Mesenchymal stem cell (in vitro differentiated cells and primary cell): ENCODE measurements around the gene IFI44L.

ENCODE experiments used
- DNase-seq: peaks from one replicate; pipeline ENCODE4 v3.0.0-alpha.2; 2013
- H2AFZ ChIP-seq: one replicate; pipeline ENCODE4 v1.6.1; 2013; ENCODE audit warnings: low read depth, mild to moderate bottlenecking, control low read depth, inconsistent platforms, low read length, moderate library complexity
- H2AK5ac ChIP-seq: 2 replicates; pipeline ENCODE4 v1.6.1; 2013; ENCODE audit warnings: low read length, moderate library complexity, mild to moderate bottlenecking, inconsistent platforms; ENCODE audit not compliant: severe bottlenecking
- H2BK120ac ChIP-seq: one replicate; pipeline ENCODE4 v1.6.1; 2013; ENCODE audit warnings: low read depth, mild to moderate bottlenecking, inconsistent platforms, low read length, moderate library complexity
- H2BK12ac ChIP-seq, 2 experiments: one replicate each; pipeline ENCODE4 v1.6.1; 2013; ENCODE audit warnings: inconsistent platforms in 2 of 2, low read length in 2 of 2, mild to moderate bottlenecking in 2 of 2, moderate library complexity in 2 of 2, control low read depth in 1 of 2
- H2BK15ac ChIP-seq: one replicate; pipeline ENCODE4 v1.6.1; 2013; ENCODE audit warnings: mild to moderate bottlenecking, low read depth, inconsistent platforms; ENCODE audit not compliant: poor library complexity, severe bottlenecking
- H2BK5ac ChIP-seq: 2 replicates; pipeline ENCODE4 v1.6.1; 2013; ENCODE audit warnings: low read depth, mild to moderate bottlenecking, low read length, control low read depth, inconsistent platforms; ENCODE audit not compliant: poor library complexity, severe bottlenecking
- H3K14ac ChIP-seq, 2 experiments: one replicate each; pipeline ENCODE4 v1.6.1; 2013; ENCODE audit warnings: inconsistent platforms in 2 of 2, low read length in 2 of 2, control low read depth in 1 of 2, mild to moderate bottlenecking in 1 of 2, moderate library complexity in 1 of 2
- H3K18ac ChIP-seq, 2 experiments: one replicate each; pipeline ENCODE4 v1.6.1; 2013; ENCODE audit warnings: inconsistent platforms in 2 of 2, low read length in 2 of 2, control low read depth in 1 of 2, low read depth in 1 of 2, mild to moderate bottlenecking in 1 of 2
- H3K23ac ChIP-seq, 2 experiments: one replicate each; pipeline ENCODE4 v1.6.1; 2013; ENCODE audit warnings: inconsistent platforms in 2 of 2, low read length in 2 of 2, mild to moderate bottlenecking in 2 of 2, moderate library complexity in 2 of 2, control low read depth in 1 of 2
- H3K27ac ChIP-seq: 2 replicates; pipeline ENCODE4 v1.5.1; 2013; ENCODE audit warnings: mild to moderate bottlenecking, moderate library complexity, low read length, control low read depth, inconsistent platforms; ENCODE audit not compliant: poor library complexity, severe bottlenecking
- H3K27me3 ChIP-seq, 2 experiments: 2 replicates each; pipeline versions ENCODE4 v1.6.1 to v1.7.0; 2013; ENCODE audit warnings: low read length in 2 of 2, mild to moderate bottlenecking in 2 of 2, moderate library complexity in 2 of 2, control low read depth in 1 of 2, inconsistent platforms in 1 of 2; ENCODE audit not compliant: control insufficient read depth in 1 of 2, insufficient read depth in 1 of 2
- H3K36me3 ChIP-seq, 2 experiments: 2 replicates each; pipeline versions ENCODE4 v1.6.1 to v1.7.0; 2013; ENCODE audit warnings: low read length in 2 of 2, control low read depth in 1 of 2, inconsistent platforms in 1 of 2, low read depth in 1 of 2, mild to moderate bottlenecking in 1 of 2; ENCODE audit not compliant: insufficient read depth in 2 of 2, control insufficient read depth in 1 of 2
- H3K4ac ChIP-seq, 2 experiments: one replicate each; pipeline ENCODE4 v1.6.1; 2013; ENCODE audit warnings: inconsistent platforms in 2 of 2, low read length in 2 of 2, mild to moderate bottlenecking in 2 of 2, moderate library complexity in 2 of 2, control low read depth in 1 of 2, low read depth in 1 of 2
- H3K4me1 ChIP-seq: 2 replicates; pipeline ENCODE4 v1.6.1; 2013; ENCODE audit warnings: low read depth, low read length, control low read depth; ENCODE audit not compliant: control insufficient read depth, insufficient read depth
- H3K4me2 ChIP-seq: 2 replicates; pipeline ENCODE4 v1.6.1; 2013; ENCODE audit warnings: low read length, mild to moderate bottlenecking, inconsistent platforms; ENCODE audit not compliant: poor library complexity, severe bottlenecking
- H3K4me3 ChIP-seq, 2 experiments: 2 replicates each; pipeline versions ENCODE4 v1.5.1 to v1.7.0; 2013; ENCODE audit warnings: low read length in 2 of 2, mild to moderate bottlenecking in 2 of 2, control low read depth in 1 of 2, low read depth in 1 of 2; ENCODE audit not compliant: insufficient read depth in 1 of 2
- H3K79me1 ChIP-seq: replicated peaks from 2 replicates; pipeline ENCODE4 v1.6.1; 2013; ENCODE audit warnings: mild to moderate bottlenecking, control low read depth, low read length, inconsistent platforms; ENCODE audit not compliant: poor library complexity, severe bottlenecking
- H3K9ac ChIP-seq: 2 replicates; pipeline ENCODE4 v1.7.0; 2013; ENCODE audit warnings: mild to moderate bottlenecking, low read length, moderate library complexity
- H3K9me3 ChIP-seq: 2 replicates; pipeline ENCODE4 v1.7.0; 2013; ENCODE audit warnings: mild to moderate bottlenecking, low read length; ENCODE audit not compliant: control insufficient read depth
- H4K8ac ChIP-seq: one replicate; pipeline ENCODE4 v1.6.1; 2013; ENCODE audit warnings: inconsistent platforms, mild to moderate bottlenecking, low read length, moderate library complexity
- H4K91ac ChIP-seq: one replicate; pipeline ENCODE4 v1.6.1; 2013; ENCODE audit warnings: mild to moderate bottlenecking, low read length, inconsistent platforms
- WGBS: methylation state at CpG from one replicate; pipeline ENCODE4 v1.1.7; 2013; ENCODE audit warnings: mixed read lengths; 5-methylcytosine and 5-hydroxymethylcytosine counted together

IFI44L gene

GRCh38 chr1:78677788-78678187 lies 57.5 kb downstream of the IFI44L start:
- no peak overlapping the region for H2BK15ac ChIP-seq
- H3K9ac ChIP-seq = no peak overlapping the region
- H2BK5ac ChIP-seq = no peak overlapping the region
- no peak overlapping the region for H3K18ac ChIP-seq
- H2BK120ac ChIP-seq = no peak overlapping the region
- no peaks in the 10 kb centered on the region for H3K79me1 ChIP-seq
- DNase-seq = no peak
- no peak overlapping the region for H3K14ac ChIP-seq
- H3K36me3 ChIP-seq = no peaks in the 10 kb centered on the region
- H3K27me3 ChIP-seq = no peaks in the 10 kb centered on the region
- no peak overlapping the region for H4K8ac ChIP-seq
- no peak overlapping the region for H2BK12ac ChIP-seq
- no peak overlapping the region for H4K91ac ChIP-seq
- no peaks in the 10 kb centered on the region for H3K9me3 ChIP-seq
- H3K27ac ChIP-seq = no peak overlapping the region
- no peak overlapping the region for H3K4me2 ChIP-seq
- H3K23ac ChIP-seq = no peak overlapping the region
- no peak overlapping the region for H2AK5ac ChIP-seq
- H2AFZ ChIP-seq = no peak overlapping the region
- H3K4ac ChIP-seq = no peak overlapping the region
- 100% methylated on average over 1 of the region's 3 CpGs for WGBS
- H3K4me3 ChIP-seq = no peak overlapping the region
- H3K4me1 ChIP-seq = no peaks in the 10 kb centered on the region

GRCh38 chr1:78678324-78678723 lies 58.1 kb downstream of the IFI44L start:
- no peak overlapping the region for H2AFZ ChIP-seq
- no peak overlapping the region for H3K4me2 ChIP-seq
- DNase-seq = no peak
- H2BK15ac ChIP-seq = no peak overlapping the region
- H3K27ac ChIP-seq = no peak overlapping the region
- no peak overlapping the region for H2BK12ac ChIP-seq
- H2AK5ac ChIP-seq = no peak overlapping the region
- H3K4ac ChIP-seq = no peak overlapping the region
- H3K4me1 ChIP-seq = no peaks in the 10 kb centered on the region
- no peak overlapping the region for H3K4me3 ChIP-seq
- no peak overlapping the region for H3K14ac ChIP-seq
- no peak overlapping the region for H4K8ac ChIP-seq
- H3K9ac ChIP-seq = no peak overlapping the region
- no peaks in the 10 kb centered on the region for H3K36me3 ChIP-seq
- no peak overlapping the region for H4K91ac ChIP-seq
- no peak overlapping the region for H2BK120ac ChIP-seq
- no peaks in the 10 kb centered on the region for H3K27me3 ChIP-seq
- H3K79me1 ChIP-seq = no peaks in the 10 kb centered on the region
- no peaks in the 10 kb centered on the region for H3K9me3 ChIP-seq
- no peak overlapping the region for H3K18ac ChIP-seq
- no peak overlapping the region for H3K23ac ChIP-seq
- H2BK5ac ChIP-seq = no peak overlapping the region

- Histone ChIP-seq H3K4me3 (no peak overlapping the region), H2AFZ (no peak overlapping the region), H3K14ac (no peak overlapping the region), H3K9me3 (no peaks in the 10 kb centered on the region), H3K18ac (no peak overlapping the region), H3K79me1 (no peaks in the 10 kb centered on the region), H3K27ac (no peak overlapping the region), H3K4me2 (no peak overlapping the region), H3K4me1 (no peaks in the 10 kb centered on the region), H2AK5ac (no peak overlapping the region), H4K8ac (no peak overlapping the region), H2BK15ac (no peak overlapping the region), H3K36me3 (no peaks in the 10 kb centered on the region), H3K27me3 (no peaks in the 10 kb centered on the region), H3K4ac (no peak overlapping the region), H3K9ac (no peak overlapping the region), H3K23ac (no peak overlapping the region), H2BK5ac (no peak overlapping the region), H2BK120ac (no peak overlapping the region), H4K91ac (no peak overlapping the region), H2BK12ac (no peak overlapping the region)
- no peak for DNase-seq
- WGBS = 76% methylated on average over 2 of the region's 2 CpGs
These were observed 61.0 kb downstream of the IFI44L start for GRCh38 chr1:78681265-78681664.

GRCh38 chr1:78682496-78682895 lies 62.2 kb downstream of the IFI44L start:
- Histone ChIP-seq H3K4ac (no peak overlapping the region), H3K18ac (no peak overlapping the region), H3K14ac (no peak overlapping the region), H4K91ac (no peak overlapping the region), H2BK12ac (no peak overlapping the region), H2AK5ac (no peak overlapping the region), H3K4me3 (no peak overlapping the region), H3K4me1 (no peaks in the 10 kb centered on the region), H2AFZ (no peak overlapping the region), H3K27ac (no peak overlapping the region), H3K23ac (no peak overlapping the region), H2BK120ac (no peak overlapping the region), H3K27me3 (no peaks in the 10 kb centered on the region), H3K79me1 (no peaks in the 10 kb centered on the region), H2BK5ac (no peak overlapping the region), H3K4me2 (no peak overlapping the region), H4K8ac (no peak overlapping the region), H3K36me3 (no peaks in the 10 kb centered on the region), H2BK15ac (no peak overlapping the region), H3K9ac (no peak overlapping the region), H3K9me3 (no peaks in the 10 kb centered on the region)
- no peak for DNase-seq
- 54% methylated on average over 3 of the region's 3 CpGs for WGBS
